ENCODE measurements around the gene NCAM2.

NCAM2 gene
- total RNA-seq = 0 reads per million in 2 donors

DNA sequence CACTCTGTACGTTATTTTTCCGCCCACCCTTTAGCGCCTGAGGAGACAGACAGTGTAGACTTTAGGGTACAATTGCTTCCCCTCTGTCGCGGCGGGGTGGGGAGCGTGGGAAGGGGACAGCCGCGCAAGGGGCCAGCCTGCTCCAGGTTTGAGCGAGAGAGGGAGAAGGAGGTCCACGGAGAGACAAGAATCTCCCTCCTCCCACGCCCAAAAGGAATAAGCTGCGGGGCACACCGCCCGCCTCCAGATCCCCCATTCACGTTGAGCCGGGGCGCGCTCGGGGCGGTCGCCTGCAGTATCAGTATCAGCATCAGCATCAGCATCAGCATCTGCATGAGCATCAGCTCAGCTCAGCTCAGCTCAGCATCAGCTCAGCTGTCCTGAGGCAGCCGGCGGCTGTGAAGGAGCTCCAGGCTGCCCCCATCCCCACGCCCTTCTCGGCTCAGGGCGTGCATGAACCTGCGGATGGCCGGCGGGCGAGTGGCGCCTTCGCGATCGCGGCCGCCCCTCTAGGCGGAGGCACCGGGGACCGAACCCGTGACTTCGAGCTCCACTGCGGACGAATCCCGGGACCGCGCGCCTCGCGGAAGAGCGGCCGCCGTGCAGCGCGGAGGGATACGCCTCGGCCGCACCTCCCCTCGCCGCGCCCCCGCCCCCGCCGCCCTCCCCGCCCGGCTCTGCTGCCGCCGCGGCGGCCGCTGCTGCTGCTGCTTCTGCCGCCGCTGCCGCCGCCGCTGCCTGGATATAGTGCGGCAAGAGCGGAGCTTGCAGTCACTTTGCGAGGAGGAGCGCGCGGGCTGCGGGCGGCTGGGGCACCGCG is at the start of gene NCAM2:
Gene NCAM2, plus strand, starts transcription at position 774 of the 820 bp plus-strand sequence.
- DNase-seq = peak; percentile 14 to 89 (median 33)

DNA sequence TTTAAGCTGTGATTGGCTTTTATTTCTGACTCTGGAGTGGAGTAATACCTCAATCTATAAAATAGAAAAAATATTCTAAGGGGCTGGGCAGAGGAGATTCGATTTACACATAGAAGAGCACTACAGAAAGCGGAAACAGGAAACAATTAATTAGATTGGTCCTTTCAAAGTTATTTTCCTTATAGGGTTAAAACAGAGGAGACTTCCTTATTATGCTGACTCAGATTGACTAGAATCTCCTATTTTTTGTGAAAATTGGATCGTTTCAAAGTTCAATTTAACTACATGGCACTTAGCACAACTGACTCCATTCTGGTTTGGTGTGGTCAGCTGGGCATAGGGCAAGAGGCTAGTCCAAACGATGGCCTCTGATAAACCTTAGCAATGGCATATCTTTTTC is 48.3 kb upstream of the NCAM2 start:
- no peak for DNase-seq

DNA sequence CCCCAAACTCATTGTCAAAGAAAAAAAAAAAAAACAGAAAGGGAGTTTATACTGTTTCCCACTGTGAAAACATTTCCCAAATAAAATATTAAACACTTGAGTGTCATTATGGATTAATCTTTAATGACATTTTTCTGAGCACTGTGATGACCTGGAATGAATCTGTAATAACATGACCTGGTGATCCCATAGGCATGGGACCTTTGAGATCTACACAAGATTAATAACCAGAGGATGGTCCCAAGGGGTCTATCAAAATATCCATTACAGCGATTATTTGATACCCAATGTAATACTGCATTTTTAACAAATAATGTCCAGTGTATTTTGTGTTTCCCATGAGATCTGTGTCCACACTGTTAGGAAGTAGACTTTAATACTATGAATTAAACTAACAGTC is 32.4 kb upstream of the NCAM2 start:
- DNase-seq = no peak

DNA sequence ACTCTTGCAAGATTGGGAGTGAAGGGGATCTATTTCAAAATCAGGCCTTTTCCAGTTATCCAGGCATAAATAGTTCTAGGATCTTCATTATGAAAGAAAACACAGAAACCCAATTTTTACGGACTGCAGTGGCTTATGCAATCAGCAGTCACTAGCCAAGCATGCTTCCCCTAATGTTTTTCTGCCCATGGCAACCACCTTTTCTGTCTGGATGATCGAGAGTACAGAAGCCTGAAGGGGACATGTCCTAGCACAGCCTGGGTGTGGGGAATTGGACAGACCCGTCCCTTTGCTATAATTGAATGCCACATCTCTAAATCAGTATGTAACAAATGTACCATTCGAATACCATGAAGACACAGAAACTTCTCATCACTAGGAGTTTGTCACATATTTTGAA is 29.8 kb upstream of the NCAM2 start:
- DNase-seq = no peak

DNA sequence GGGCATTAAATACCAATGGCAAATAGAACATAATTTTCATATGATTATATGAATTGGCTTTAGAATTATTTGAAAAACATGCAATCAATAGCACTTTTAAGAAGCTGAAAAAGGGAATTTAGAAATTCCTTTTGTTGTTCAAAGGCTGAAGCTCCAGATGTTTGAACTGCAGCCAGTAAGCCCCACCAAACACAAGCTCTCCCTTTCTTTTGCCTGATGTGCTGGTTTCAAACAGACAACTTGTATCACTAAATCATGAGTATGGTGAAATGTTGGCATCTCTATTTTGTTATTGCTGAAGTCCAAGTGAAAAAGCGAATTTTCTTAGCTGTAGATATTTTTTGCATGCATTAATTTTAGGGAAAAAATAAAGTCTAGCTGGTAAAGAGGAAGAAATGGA is 27.5 kb upstream of the NCAM2 start:
- no peak for DNase-seq

DNA sequence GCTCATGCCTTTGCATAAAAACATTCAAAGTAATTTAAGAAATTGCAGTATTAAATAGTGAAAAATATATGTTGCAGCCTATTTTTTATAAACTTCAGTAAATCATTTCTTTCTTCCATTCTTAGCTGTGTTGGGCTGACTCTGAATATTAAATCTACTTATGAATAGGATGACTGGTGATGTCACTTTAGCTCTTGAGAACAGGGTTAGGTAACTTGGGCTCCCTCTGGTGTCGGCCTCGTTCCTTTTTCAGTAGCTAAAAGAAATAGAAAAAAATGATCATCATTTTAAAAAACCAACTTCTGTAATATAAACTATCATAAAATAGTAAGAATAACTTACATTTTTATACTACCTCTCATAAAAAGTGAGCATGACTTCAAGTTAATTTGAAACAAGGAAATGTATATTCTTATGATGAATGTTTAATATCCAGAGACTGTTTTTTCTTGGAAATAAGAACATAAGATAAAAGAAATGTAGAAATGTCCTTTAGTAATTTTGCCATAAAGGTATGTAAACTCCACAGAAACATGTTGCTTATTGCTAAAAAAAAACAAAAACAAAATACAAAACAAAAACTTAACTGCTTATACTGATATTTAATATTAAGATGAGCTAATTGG is 26.8 kb upstream of the NCAM2 start:
- DNase-seq = peak in 1 of 5 experiments; percentile 38

DNA sequence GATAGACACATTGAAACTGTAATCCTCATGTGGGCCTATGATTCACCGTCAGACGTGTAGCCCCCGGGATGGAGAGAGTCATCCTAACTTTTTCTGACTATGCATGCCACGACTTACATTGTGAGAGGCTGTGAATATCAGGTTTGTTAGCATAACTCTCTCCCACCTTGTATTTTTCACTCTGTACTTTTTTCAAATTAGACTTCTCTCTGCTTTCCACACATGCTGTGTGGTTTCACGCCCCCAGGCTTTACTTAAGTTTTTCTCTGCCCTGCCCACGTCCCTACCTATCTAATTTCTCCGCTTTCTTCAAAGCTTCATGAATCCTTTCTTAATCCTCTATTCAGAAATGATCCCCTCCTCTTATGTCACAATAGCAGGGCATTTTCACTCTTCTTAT is 3.4 kb upstream of the NCAM2 start:
- no peak for DNase-seq

DNA sequence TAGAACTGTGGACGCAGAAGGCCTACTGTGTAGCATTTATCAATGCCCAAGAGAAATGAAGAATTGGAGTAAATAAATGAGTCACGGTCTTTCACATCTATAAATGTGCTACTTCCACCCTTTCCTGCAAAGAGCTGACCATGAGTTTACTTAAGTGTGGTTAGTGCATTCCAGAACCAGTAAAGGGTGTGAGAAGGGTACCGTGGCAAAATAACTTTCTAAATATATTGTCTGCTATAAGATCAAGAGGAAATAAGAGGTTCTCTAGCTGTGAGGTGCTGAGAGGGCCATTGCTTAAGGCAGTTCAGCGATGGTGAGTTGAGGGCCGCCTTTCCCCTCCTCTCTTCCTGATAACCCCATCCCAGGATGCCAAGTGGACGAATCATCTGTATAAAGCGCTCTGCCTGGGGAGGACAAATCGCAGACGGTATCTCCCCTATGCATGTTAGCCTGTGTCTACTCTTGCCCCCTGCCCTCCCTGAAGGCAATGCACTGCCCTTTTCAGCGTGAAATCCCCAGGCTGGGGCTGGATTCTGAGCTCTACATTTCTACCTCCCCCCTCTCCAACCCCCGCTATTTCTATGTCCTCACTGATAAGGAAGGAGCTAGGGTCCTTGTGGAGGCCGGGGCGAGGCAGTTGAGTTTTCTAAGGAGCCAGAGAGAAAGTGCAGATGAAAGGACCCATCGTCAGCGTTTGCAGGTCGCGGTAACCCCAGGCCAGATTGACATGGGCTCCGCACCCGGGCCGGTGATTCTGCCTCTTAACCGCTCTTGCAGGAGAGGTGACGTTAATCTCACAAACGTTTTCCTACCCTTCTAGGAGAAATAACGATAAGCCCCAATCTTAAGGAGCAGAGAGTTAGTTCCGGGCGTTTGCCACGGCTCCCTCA is 1.5 kb upstream of the NCAM2 start:
- no peak for DNase-seq

DNA sequence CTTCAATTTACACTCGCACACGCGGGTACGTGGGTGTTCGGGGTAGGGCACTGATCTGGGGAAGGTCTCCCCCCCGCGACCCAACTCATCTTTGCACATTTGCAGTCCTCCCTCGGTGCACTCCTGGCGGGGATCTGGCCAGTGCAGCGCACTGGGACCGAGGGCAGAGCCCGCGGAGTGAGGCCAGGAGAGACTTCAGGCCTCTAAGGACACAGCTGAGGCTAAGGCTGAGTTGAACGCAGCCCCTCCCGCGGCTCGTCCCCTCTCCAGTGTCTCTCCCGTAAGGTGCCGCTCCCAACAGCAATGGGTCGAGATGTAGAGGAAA is 936 bp upstream of the NCAM2 start:
- no peak for DNase-seq

DNA sequence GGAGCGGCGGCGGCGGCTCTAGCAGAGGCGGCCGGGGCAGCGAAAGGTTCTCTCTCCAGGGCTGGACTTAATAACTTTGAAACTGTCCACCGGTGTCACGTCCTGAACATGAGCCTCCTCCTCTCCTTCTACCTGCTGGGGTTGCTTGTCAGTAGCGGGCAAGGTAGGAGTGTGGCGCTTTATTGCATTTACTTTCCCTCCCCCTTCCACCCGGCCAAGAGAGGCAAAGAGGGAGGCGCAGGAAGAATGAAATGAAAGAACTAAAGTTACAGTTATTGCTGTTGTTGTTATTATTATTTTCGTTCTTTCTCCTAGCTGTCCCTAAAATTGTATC is 214 bp downstream of the NCAM2 start:
- no peak for DNase-seq

DNA sequence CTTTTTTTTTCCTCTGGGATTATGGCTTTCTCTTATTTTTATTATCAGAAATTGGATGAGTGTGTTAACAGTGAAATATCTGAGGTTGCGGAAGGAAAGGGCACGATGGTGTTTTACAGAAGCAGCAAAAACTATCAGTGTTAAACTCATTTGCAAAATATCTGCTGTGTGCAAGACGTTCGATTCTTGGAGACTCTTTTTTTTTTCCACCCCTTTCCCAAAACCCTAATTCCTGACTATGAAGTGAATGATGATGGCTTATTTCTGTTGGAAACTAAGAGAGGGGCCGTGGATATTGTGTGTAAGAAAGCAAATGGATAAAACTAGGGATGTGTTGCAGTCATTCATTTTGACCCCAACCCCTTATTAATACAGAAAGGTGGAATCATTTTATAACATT is 677 bp downstream of the NCAM2 start:
- no peak for DNase-seq

DNA sequence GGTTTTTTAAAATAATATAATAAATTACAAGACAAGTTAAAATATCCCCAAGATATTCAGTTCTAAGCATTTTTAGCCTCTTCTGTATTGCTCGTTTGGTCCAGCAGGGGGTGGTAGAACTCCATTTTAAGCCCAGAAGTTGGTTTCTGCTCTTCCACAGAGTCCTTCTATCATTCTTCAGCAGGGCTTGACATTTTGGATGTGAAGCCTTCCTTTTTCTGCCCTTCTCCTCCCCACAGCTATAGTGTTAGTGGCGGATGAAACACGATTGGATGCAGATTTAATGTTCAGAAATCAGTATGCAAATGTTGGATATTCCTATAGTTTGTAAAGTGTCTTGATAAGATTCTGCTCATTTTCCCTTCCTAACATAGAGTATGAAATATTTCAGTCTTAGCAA is 1.4 kb downstream of the NCAM2 start:
- DNase-seq = peak in 1 of 5 experiments; percentile 26

DNA sequence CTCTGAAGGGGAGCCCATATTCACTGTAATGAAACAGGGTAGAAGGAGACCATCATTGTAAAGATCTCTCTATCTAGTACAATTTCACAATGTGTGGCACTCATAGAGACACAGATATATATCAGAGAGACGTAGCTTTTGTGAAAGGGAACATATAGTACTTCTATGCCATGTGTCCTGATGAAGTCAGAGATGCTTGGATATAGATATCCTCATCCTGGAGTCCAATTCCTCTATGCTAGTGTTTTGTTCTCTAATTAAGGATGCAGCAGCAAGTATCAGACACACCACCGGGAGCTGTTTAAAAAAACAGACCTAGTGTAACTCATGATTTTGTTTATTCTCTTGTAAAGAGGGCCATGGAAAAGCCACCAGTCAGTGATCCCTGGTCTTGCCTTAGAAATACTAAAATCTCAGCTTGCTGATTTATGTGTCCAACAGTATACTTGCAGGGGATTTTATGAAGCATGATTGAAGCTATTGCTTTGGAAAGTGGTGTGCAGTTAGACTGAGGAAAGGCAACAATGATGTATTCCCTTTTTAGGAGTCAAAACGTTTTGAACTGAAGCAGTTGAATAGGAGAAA is 2.5 kb downstream of the NCAM2 start:
- DNase-seq = no peak

DNA sequence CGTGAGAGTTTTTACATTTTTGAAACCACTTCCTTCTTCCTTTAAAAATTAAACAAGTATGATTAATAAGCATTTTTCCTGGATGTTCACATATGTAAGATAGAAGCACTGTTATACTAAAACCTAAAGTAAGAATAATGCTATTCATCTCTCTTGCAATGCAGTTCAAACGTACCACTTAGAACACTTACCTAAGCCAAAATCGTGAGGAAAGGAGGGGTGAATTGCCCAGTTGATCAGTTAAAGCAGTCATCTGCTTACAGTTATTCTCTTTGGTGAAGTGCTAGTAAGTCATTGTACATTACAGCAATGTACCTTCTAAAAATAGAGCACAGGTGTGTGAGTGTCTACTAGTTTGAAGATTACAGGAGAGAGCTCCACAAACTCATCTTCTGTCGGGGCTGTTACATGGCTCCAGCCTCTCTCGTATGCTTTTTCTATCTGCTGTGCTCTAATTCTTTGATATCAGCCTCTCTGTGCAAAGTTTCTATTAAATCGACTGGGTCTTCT is 3.4 kb downstream of the NCAM2 start:
- DNase-seq = no peak

DNA sequence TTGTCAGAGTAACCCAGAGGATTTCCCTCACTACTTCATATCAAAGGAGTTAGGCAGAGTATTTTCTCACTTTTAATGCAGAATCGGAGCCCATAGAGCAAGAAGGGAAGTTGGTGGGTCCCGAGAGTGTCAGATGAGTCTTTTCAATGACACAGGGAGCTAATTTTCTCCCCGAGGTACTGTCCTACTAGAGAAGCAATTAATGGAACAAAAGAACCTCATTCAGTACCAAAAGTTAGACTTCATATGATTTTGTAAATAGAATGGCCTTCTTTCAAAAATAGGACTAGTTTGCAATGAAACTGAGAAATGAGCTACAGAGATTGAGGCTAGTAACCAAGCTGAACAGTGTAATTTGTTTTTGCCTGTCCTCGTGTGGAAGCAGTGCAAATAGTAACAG is 3.9 kb downstream of the NCAM2 start:
- DNase-seq = no peak

DNA sequence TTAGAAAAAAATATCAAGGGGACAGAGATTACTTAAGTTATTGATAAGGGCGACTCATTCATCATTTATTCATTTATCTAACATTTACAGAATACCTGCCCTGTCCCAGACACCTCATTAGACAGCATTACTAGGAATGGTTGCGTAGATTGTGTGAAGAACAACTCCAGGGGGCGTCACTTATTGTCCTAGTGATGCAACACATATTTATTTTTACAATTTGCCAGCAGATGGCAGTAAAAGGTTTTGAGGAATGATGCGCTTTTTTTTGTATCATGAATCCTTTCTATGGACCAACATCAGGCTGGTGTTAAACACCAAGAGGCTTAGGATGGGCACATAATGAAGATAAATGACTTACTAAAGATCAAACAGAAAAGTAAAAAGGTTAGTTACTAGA is 5.5 kb downstream of the NCAM2 start:
- DNase-seq = no peak

DNA sequence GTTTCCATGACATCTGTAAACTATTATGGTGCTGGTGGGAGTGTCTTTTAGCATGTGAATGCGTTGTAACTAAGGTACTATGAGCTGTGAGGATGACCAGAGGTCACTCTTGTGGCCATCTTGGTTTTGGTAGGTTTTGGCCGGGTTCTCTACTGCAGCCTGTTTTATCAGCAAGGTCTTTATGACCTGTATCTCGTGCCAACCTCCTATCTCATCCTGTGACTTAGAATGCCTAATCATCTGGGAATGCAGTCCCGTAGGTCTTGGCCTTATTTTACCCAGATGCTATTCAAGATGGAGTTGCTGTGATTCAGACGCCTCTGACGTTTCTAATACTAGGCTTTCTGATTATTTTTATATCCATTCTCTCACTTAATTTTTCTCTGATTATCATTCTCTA is 9.4 kb downstream of the NCAM2 start:
- no peak for DNase-seq

DNA sequence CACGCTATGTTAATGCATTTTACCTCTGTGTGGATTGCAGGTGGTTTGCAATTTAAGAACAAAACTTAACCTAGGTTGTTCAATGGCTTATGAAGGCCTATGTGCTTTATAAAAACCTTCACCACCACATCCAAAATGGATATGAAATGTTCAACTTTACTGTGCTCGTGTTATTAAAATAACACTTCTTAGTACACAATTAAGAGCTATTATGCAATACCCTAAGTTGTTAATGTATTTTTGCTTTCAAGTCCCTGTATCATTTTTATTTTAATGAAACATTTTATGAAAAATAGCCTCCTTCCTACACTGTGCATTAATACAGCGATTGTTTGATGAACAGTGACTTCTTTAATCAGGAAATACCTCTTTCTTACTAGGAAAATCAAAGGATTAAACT is 12.0 kb downstream of the NCAM2 start:
- no peak for DNase-seq

DNA sequence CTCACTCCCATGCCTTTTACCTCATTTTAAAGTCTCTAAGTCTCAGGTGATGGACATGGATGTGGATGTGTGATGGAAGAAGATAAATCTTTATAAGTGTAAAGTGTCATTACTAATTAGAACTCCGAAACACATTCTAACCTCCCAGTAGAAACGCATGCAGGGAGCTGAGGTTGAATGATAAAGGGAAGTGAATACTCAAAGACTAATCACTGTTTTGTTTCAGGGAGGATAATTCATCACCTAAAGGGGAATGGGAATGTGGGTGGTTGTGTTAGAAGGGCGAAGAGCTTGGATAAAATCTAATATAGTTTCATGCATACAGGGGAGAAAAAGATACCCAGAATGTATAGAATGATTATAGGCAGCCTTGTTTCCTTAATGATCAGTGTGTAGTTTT is 12.5 kb downstream of the NCAM2 start:
- DNase-seq = no peak

DNA sequence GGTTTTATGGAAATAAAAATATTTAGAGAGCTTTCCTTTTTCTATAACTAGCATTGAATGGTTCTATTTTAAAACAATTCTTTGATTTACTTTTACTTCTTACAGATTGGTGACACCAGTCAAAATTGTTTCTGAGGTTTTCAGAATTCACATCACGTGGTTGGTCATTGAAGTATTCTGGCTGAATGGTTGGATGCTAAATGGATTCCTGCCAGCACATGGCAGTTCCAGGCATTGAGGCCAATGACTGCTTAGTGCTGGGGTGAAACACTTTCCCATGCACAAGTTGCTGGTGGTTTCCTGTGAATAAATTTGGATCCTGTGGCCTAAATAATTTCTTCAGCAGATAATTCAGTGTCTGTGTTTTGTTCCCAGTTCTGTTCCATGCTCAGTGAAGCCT is 20.6 kb downstream of the NCAM2 start:
- DNase-seq = no peak

DNA sequence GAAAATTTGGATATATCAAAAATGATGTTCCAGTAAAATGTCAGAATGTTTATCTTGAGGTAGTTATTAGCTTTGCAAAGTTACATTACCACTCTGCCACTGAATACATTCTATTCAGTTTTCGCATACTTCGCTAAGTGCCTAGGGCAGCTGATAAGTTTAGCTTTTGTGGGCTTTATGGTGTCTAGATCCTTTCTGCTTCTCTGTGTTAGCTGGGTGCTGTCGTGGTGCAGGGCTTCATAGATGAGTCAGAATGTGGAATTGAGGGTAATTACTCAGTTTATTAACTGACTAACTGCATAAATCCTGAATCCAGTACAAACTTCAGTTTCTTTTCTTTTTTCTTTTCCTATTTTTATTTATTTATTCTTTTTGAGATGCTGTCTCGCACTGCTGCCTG is 21.5 kb downstream of the NCAM2 start:
- no peak for DNase-seq

DNA sequence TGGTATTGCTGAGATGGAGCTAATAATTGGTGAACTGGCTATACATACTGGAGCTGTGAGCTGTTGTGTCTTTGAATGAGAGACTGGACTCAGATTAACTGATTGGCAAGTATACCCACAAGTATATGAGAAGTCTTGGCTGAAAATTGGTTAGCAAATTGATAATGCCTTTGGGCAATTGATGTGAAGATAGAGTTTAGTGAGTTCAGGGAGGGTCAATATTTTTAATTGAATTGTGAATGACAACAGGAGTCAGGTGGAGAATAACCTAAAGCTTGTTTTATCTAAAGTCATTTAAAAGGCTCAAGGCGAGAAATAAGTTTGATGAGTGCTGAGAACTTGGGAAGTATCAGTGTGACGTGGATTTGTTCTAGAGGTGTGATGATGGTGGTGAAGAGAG is 27.5 kb downstream of the NCAM2 start:
- DNase-seq = no peak

DNA sequence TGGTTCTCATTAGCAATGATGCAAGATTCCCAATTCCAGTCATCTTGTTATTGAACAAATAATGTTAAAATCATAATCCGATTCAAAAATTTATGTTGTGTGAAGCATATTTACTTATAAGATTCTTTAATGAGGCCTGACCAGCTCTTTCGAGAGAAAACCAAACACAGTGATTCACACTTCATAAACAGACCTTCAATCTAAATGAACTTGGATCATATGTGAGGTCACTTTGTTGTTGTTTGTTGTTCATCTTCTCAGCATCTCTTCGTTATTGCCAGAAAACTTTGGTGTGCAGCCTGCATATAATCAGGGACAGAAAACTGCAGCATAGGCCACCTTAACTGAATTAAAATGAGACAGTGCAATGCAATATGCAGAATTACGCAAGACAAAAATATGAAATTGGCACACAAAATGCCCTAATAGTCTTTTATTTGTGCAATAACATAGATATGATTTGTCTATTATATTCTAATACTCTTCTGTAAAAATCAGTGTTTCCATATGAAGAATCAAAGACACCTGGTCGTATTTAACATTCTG is 30.1 kb downstream of the NCAM2 start:
- DNase-seq = no peak

All from T-helper 2 cell (primary cell).